Measurements from ENCODE around the gene FBXL16. TPM values are rescaled to one million over a fixed set of nuclear protein-coding genes. Genes with fewer than 3 reads are reported as not detected.

Gene FBXL16
- total and polyA plus RNA-seq, 9 of the 15 experiments (the other 6 are each of a cell fraction or from before 2014, with no cell fraction given): 0.21 to 8.2 (median 1.7) TPM

DNA sequence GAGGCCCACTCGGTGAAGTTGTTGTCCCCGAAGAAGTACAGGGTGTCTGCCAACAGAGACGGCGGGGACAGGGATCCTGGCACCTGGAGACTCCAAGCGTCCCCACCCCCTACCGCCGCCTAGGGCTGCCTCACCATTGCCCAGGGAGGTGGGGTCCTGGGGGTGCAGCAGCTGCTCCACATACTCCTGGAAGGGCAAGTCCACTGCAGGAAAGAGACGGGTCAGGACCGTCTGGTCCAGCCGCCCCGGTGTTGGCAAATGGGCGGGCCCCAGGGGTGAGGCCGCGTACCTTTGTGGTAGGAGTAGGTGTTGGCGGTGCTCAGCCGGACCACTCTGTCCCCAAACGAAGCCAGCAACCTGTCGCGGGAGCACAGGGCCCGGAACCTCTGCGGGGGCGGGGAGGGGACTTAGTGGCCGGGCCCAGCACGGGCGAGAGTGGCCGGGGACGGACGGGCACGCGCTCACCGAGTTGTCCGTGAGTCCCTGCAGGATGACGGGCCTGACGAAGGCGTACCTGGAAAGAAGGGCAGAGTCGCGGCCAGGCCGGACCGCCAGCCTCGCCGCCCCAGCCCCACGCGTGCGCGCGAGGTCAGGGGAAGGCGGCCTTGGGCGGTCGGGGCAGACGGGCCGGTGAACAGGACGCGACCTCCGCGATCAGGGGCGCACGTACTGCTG, 22.1 kb downstream of the FBXL16 start:
- Histone ChIP-seq H3K27ac (ENCODE audit: extremely low read depth, low read depth, low read length) (peak overlapping the region; percentile 88), H3K4me2 (ENCODE audit: insufficient read depth, low read length) (peak overlapping the region; percentile 75), H4K20me1 (replicated peaks; ENCODE audit: control insufficient read depth, insufficient read depth, low read length) (peaks cover 21% of the 10 kb centered on the region), H3K4me3 (peak overlapping the region; percentile 98), H3K79me2 (ENCODE audit: control insufficient read depth, insufficient read depth, low read length) (peaks cover 41% of the 10 kb centered on the region), H3K9me3 (replicated peaks; ENCODE audit: control insufficient read depth, insufficient read depth, low read depth, low read length) (no peaks in the 10 kb centered on the region), H3K27me3 (ENCODE audit: control insufficient read depth in 2 of 2, insufficient read depth in 2 of 2, low read length in 2 of 2) (no peaks in the 10 kb centered on the region), H3K36me3 (ENCODE audit: control insufficient read depth, insufficient read depth, low read length) (peaks cover 61% of the 10 kb centered on the region), H3K4me1 (replicated peaks in 1 of 2; ENCODE audit: control insufficient read depth in 2 of 2, insufficient read depth in 2 of 2, low read length in 2 of 2) (peaks cover 32 to 96% of the 10 kb centered on the region in 2 experiments), H3K9me1 (ENCODE audit: control insufficient read depth, insufficient read depth, low read length) (peaks cover 11% of the 10 kb centered on the region), H2AFZ (ENCODE audit: low read depth, low read length) (peak overlapping the region; percentile 24; the same call in 1 of the 2 replicates), H3K9ac (ENCODE audit: insufficient read depth in 1 of 2, low read depth in 2 of 2, low read length in 2 of 2) (peak overlapping the region; percentile 71 to 98)
- POLR2A ChIA-PET: interaction anchor here (0.6 to 0.8 kb wide), 5 partner anchors 8 to 441 kb away, joined by 3 to 6 read pairs (median 3); partner anchors contain the start of gene RHBDL1
- peak; percentile 6 for ATAC-seq
- intact Hi-C loops (cut with micrococcal nuclease) (loop anchor here (5.0 kb wide), 1 partner anchor 286 kb away; the partner anchor contains the start of gene NME4), in situ Hi-C loops (cut with MboI) (no loop called here)
- DNase-seq (ENCODE audit: extremely low read depth in 1 of 4, low spot score in 3 of 4): peak in 3 of 4 experiments; percentile 23 to 70 (median 32)
- WGBS (ENCODE audit: insufficient coverage, low coverage, missing lambda C conversion rate): 3% methylated on average over 49 of the region's 57 CpGs
- BruUV-seq (replicated peaks): no TSS peak
- CTCF ChIA-PET (ENCODE audit: low intra/inter-chr PET ratio): no interaction called here
- FAIRE-seq: no peak
- TF ChIP-seq CHD2 (IDR thresholded peaks at IDR 0.05; ENCODE audit: low read depth, low read length) (peak; percentile 59; the same call in 1 of the 2 replicates), SAP30 (IDR thresholded peaks at IDR 0.05; ENCODE audit: borderline replicate concordance, insufficient read depth, low read depth, low read length, poor library complexity, severe bottlenecking) (no peak), BHLHE40 (IDR thresholded peaks at IDR 0.05; ENCODE audit: low read length) (no peak; the same call in 1 of the 2 replicates), ZNF830 (CRISPR knock-in tag; IDR thresholded peaks at IDR 0.05) (peak; percentile 89; the same call in 1 of the 2 replicates), ZFP36 (IDR thresholded peaks at IDR 0.05; ENCODE audit: low read depth, low read length, partially characterized antibody) (no peak), SUPT5H (IDR thresholded peaks at IDR 0.05) (peak; percentile 59), IRF2 (CRISPR knock-in tag; IDR thresholded peaks at IDR 0.05) (peak; percentile 53; the same call in 1 of the 2 replicates), ZFX (CRISPR knock-in tag; IDR thresholded peaks at IDR 0.05) (peak; percentile 59), ZNF561 (CRISPR knock-in tag; conservative IDR thresholded peaks at IDR 0.05) (0 out of 2 replicates have a peak, but pooled peaks have one; percentile 18), ZNF253 (CRISPR knock-in tag; conservative IDR thresholded peaks at IDR 0.05) (peak; percentile 75), ZNF766 (CRISPR knock-in tag; conservative IDR thresholded peaks at IDR 0.05) (no peak), ZFP30 (CRISPR knock-in tag; IDR thresholded peaks at IDR 0.05; ENCODE audit: borderline replicate concordance) (no peak), NRF1 (conservative IDR thresholded peaks at IDR 0.05 in 1 of 2, IDR thresholded peaks at IDR 0.05 in 1 of 2) (peak; percentile 60 to 71), E2F4 (CRISPR knock-in tag; IDR thresholded peaks at IDR 0.05; ENCODE audit: low read depth) (no peak), POLR2A (conservative IDR thresholded peaks at IDR 0.05) (peak; percentile 67), HMBOX1 (IDR thresholded peaks at IDR 0.05) (no peak), BRF2 (IDR thresholded peaks at IDR 0.05; ENCODE audit: borderline replicate concordance, insufficient read depth, insufficient read length) (no peak), FOXP1 (CRISPR knock-in tag; IDR thresholded peaks at IDR 0.05) (peak; percentile 68; the same call in 1 of the 2 replicates), GABPB2 (CRISPR knock-in tag; conservative IDR thresholded peaks at IDR 0.05) (0 out of 2 replicates have a peak, but pooled peaks have one; percentile 54), PTTG1 (tag; IDR thresholded peaks at IDR 0.05; ENCODE audit: low read depth) (no peak), HCFC1 (IDR thresholded peaks at IDR 0.05; ENCODE audit: low read depth, low read length) (no peak)

Measured in K562 (cell line).